Esophagus squamous epithelium (tissue), 5 donors: ENCODE measurements around the gene SPDYC. TPM values are rescaled to one million over a fixed set of nuclear protein-coding genes. Genes with fewer than 3 reads are reported as not detected.

Source experiments
- DNase-seq: peaks from one replicate; lab custom pipeline; 2025; lab: John Stamatoyannopoulos, UW
- H3K27ac ChIP-seq, 4 donors: fragments of 200-600 bp; sonication (generic); one replicate each; pipeline ENCODE4 v1.5.1; 2016 to 2019; ENCODE audit warnings: mild to moderate bottlenecking in 1 of 4
- H3K27me3 ChIP-seq, 4 donors: fragments of 200-600 bp; sonication (generic); 1 replicate in 3 of 4; 2 replicates in 1 of 4; pipeline versions ENCODE4 v1.5.1 to v1.6.0; 2017 to 2021; ENCODE audit warnings: antibody characterized with exemption in 1 of 4
- H3K36me3 ChIP-seq, 3 donors: fragments of 200-600 bp; sonication (generic); one replicate each; pipeline ENCODE4 v1.5.1; 2016 to 2019
- H3K4me1 ChIP-seq, 3 donors: fragments of 200-600 bp; sonication (generic); one replicate each; pipeline ENCODE4 v1.5.1; 2017 to 2019
- H3K4me3 ChIP-seq, 4 donors: fragments of 200-600 bp; sonication (generic); 1 replicate in 3 of 4; 2 replicates in 1 of 4; pipeline ENCODE4 v1.5.1; 2016 to 2019; ENCODE audit warnings: mild to moderate bottlenecking in 2 of 4, moderate library complexity in 1 of 4
- H3K9me3 ChIP-seq, 3 donors: fragments of 200-600 bp; sonication (generic); one replicate each; pipeline ENCODE4 v1.5.1; 2016 to 2019
- CTCF ChIP-seq, 6 experiments: fragments of 450-650 bp in 4 of 6; fragments of 200-600 bp in 2 of 6; sonication (generic) in 2 of 6; IDR thresholded peaks; one replicate each; pipeline ENCODE4 v1.5.1; 2016 to 2019; ENCODE audit warnings: antibody characterized with exemption in 6 of 6, mild to moderate bottlenecking in 4 of 6, moderate library complexity in 4 of 6
- POLR2A ChIP-seq, 4 donors: fragments of 450-650 bp; IDR thresholded peaks; one replicate each; pipeline ENCODE4 v1.6.1; 2017; ENCODE audit warnings: antibody characterized with exemption in 4 of 4, mild to moderate bottlenecking in 4 of 4, moderate library complexity in 3 of 4
- WGBS, 2 donors: methylation state at CpG; one replicate each; pipeline ENCODE4 v1.1.5; 2018; 5-methylcytosine and 5-hydroxymethylcytosine counted together
- intact Hi-C: fragments of 100-400 bp; cut with DNase I; formaldehyde crosslinking; loops from one replicate; pipeline ENCODE4 v1.15.0; 2022
- small RNA-seq, 4 donors: library from RNA; depleted of rRNA; stranded (forward); fragments of <200 nt; gene quantifications; one replicate each; pipeline ENCODE3, GENCODE V24; 2016
- total RNA-seq, 4 donors: library from RNA; depleted of rRNA; stranded (reverse); fragments of >200 nt; gene quantifications; one replicate each; pipeline ENCODE4 v1.1.0, GENCODE V29; 2016
- donor health status: DM: yes; HTN: yes; CAD: no.

The SPDYC gene
- total RNA-seq, 4 donors from 2014 or later: not detected

GRCh38 chr11:65216830-65217229, 46.8 kb downstream of the SPDYC start:
- 73 to 84% methylated on average over 6 of the region's 6 CpGs for WGBS, 2 donors
- Histone ChIP-seq H3K4me1 (peaks cover 0 to 25% (median 6%) of the 10 kb centered on the region in 3 donors), H3K27ac (no peak overlapping the region), H3K36me3 (peaks cover 2 to 20% (median 6%) of the 10 kb centered on the region in 3 donors), H3K4me3 (no peak overlapping the region), H3K9me3 (no peaks in the 10 kb centered on the region), H3K27me3 (no peaks in the 10 kb centered on the region)
- TF ChIP-seq POLR2A (IDR thresholded peaks at IDR 0.05): no peak
- no peak for TF ChIP-seq CTCF (IDR thresholded peaks at IDR 0.05)
- intact Hi-C loops: no loop called here
- DNase-seq: no peak

- H3K27ac ChIP-seq: no peak overlapping the region
- intact Hi-C loops: no loop called here
- no peak for DNase-seq
- no peaks in the 10 kb centered on the region for H3K27me3 ChIP-seq
- peaks cover 0 to 28% (median 6%) of the 10 kb centered on the region in 3 donors for H3K4me1 ChIP-seq
- 81 to 100% methylated on average over 2 to 15 of the region's 19 CpGs for WGBS, 2 donors
- no peak overlapping the region for H3K4me3 ChIP-seq
- no peaks in the 10 kb centered on the region for H3K9me3 ChIP-seq
- H3K36me3 ChIP-seq: peaks cover 0 to 11% (median 0%) of the 10 kb centered on the region in 3 donors
- no peak for TF ChIP-seq POLR2A (IDR thresholded peaks at IDR 0.05)
- TF ChIP-seq CTCF (IDR thresholded peaks at IDR 0.05): no peak
Observed at GRCh38 chr11:65217441-65218423, 47.7 kb downstream of the SPDYC start.

- no peak for DNase-seq
- Histone ChIP-seq H3K36me3 (peaks cover 0 to 14% (median 0%) of the 10 kb centered on the region in 3 donors), H3K9me3 (no peaks in the 10 kb centered on the region), H3K27ac (no peak overlapping the region), H3K27me3 (no peaks in the 10 kb centered on the region), H3K4me3 (no peak overlapping the region), H3K4me1 (peaks cover 0 to 21% (median 6%) of the 10 kb centered on the region in 3 donors)
- intact Hi-C loops: no loop called here
- WGBS, 2 donors: 81 to 84% methylated on average over 9 of the region's 9 CpGs
- no peak for TF ChIP-seq CTCF (IDR thresholded peaks at IDR 0.05)
- TF ChIP-seq POLR2A (IDR thresholded peaks at IDR 0.05): no peak
Observed at GRCh38 chr11:65218446-65218845, 48.4 kb downstream of the SPDYC start.

GRCh38 chr11:65219930-65220213, 49.8 kb downstream of the SPDYC start:
- H3K4me1 ChIP-seq: peaks cover 5 to 20% (median 11%) of the 10 kb centered on the region in 3 donors
- H3K27ac ChIP-seq: no peak overlapping the region
- H3K9me3 ChIP-seq: no peaks in the 10 kb centered on the region
- DNase-seq: no peak
- peaks cover 0 to 17% (median 0%) of the 10 kb centered on the region in 3 donors for H3K36me3 ChIP-seq
- H3K4me3 ChIP-seq: no peak overlapping the region
- intact Hi-C loops: no loop called here
- no peaks in the 10 kb centered on the region for H3K27me3 ChIP-seq
- 54 to 68% methylated on average over 3 of the region's 3 CpGs for WGBS, 2 donors
- no peak for TF ChIP-seq POLR2A (IDR thresholded peaks at IDR 0.05)

GRCh38 chr11:65221026-65221425, 51.0 kb downstream of the SPDYC start:
- no peaks in the 10 kb centered on the region for H3K27me3 ChIP-seq
- H3K4me3 ChIP-seq: no peak overlapping the region
- no peak overlapping the region for H3K27ac ChIP-seq
- TF ChIP-seq CTCF (IDR thresholded peaks at IDR 0.05): no peak
- TF ChIP-seq POLR2A (IDR thresholded peaks at IDR 0.05): no peak
- H3K9me3 ChIP-seq: no peaks in the 10 kb centered on the region
- H3K4me1 ChIP-seq: peaks cover 10 to 32% (median 21%) of the 10 kb centered on the region in 3 donors
- DNase-seq: no peak
- peaks cover 0 to 17% (median 0%) of the 10 kb centered on the region in 3 donors for H3K36me3 ChIP-seq
- intact Hi-C loops: no loop called here
- 95% methylated on average over 3 to 10 of the region's 10 CpGs for WGBS, 2 donors

Small RNA genes lying within 50 kb of the gene (small RNA-seq; reads per million reads assigned to genes)
- gene HIGD1AP10 (0 reads per million in 4 donors), gene PDCL2P2 (0 reads per million in 4 donors), gene RNU2-23P (0 to 0.21 (median 0.07) reads per million in 4 donors)

Other genes with a start within 250 kb of the SPDYC start
- 10 to 100 TPM in 1 of 4 donors, 1 to 10 TPM in 3; 7.7 to 10.5 (median 8.6) TPM for gene PPP2R5B, start 245.5 kb upstream of the SPDYC start, total RNA-seq
- not detected for gene GPHA2, start 234.3 kb upstream of the SPDYC start, total RNA-seq
- gene MAJIN, start 198.1 kb upstream of the SPDYC start, total RNA-seq: not detected
- gene BATF2, start 173.3 kb upstream of the SPDYC start, total RNA-seq: under 1 TPM in 2 of 4 donors, not detected in 2; 0.38 to 0.76 TPM
- gene ARL2, start 156.1 kb upstream of the SPDYC start, total RNA-seq: 10 to 100 TPM; 42.5 to 82.1 (median 65.0) TPM
- 10 to 100 TPM in 3 of 4 donors, 1 to 10 TPM in 1; 9.8 to 18.6 (median 13.9) TPM for gene SNX15, start 142.8 kb upstream of the SPDYC start, total RNA-seq
- 10 to 100 TPM in 3 of 4 donors, 1 to 10 TPM in 1; 9.2 to 19.0 (median 15.1) TPM for gene SAC3D1, start 129.0 kb upstream of the SPDYC start, total RNA-seq
- gene NAALADL1, start 111.7 kb upstream of the SPDYC start, total RNA-seq: 10 to 100 TPM in 1 of 4 donors, 1 to 10 TPM in 2, under 1 TPM in 1; 0.34 to 19.6 (median 3.1) TPM
- 10 to 100 TPM in 1 of 4 donors, 1 to 10 TPM in 3; 3.1 to 14.3 (median 9.0) TPM for gene CDCA5, start 86.2 kb upstream of the SPDYC start, total RNA-seq
- gene ZFPL1, start 86.0 kb upstream of the SPDYC start, total RNA-seq: 10 to 100 TPM; 24.0 to 52.2 (median 32.2) TPM
- 100 to 1,000 TPM; 204 to 298 (median 224) TPM for gene VPS51, start 74.0 kb upstream of the SPDYC start, total RNA-seq
- gene TM7SF2, start 58.4 kb upstream of the SPDYC start, total RNA-seq: 10 to 100 TPM; 36.4 to 96.5 (median 74.7) TPM
- 10 to 100 TPM; 12.4 to 17.0 (median 16.5) TPM for gene ZNHIT2, start 52.5 kb upstream of the SPDYC start, total RNA-seq
- gene FAU, start 48.1 kb upstream of the SPDYC start, total RNA-seq: 100 to 1,000 TPM; 436 to 777 (median 528) TPM
- gene MRPL49, start 47.9 kb upstream of the SPDYC start, total RNA-seq: 10 to 100 TPM; 68.1 to 76.2 (median 72.0) TPM
- gene SYVN1, start 35.7 kb upstream of the SPDYC start, total RNA-seq: 10 to 100 TPM; 20.4 to 39.3 (median 26.9) TPM
- gene CAPN1, start 11.7 kb downstream of the SPDYC start, total RNA-seq: 100 to 1,000 TPM; 225 to 696 (median 354) TPM
- gene POLA2, start 91.7 kb downstream of the SPDYC start, total RNA-seq: 10 to 100 TPM in 2 of 4 donors, 1 to 10 TPM in 2; 3.1 to 14.1 (median 10.4) TPM
- 10 to 100 TPM in 1 of 4 donors, 1 to 10 TPM in 2, under 1 TPM in 1; 0.76 to 11.4 (median 5.6) TPM for gene CDC42EP2, start 144.6 kb downstream of the SPDYC start, total RNA-seq
- 10 to 100 TPM; 18.7 to 35.3 (median 23.8) TPM for gene DPF2, start 163.6 kb downstream of the SPDYC start, total RNA-seq
- gene TIGD3, start 184.5 kb downstream of the SPDYC start, total RNA-seq: 1 to 10 TPM in 1 of 4 donors, under 1 TPM in 3; 0.13 to 1.3 (median 0.56) TPM
- gene SLC25A45, start 212.4 kb downstream of the SPDYC start, total RNA-seq: 1 to 10 TPM; 1.9 to 7.7 (median 4.0) TPM
- gene FRMD8, start 216.4 kb downstream of the SPDYC start, total RNA-seq: 10 to 100 TPM; 44.1 to 88.7 (median 81.0) TPM